GM12878 (cell line): ENCODE measurements around the gene MRPL50. TPM values are rescaled to one million over a fixed set of nuclear protein-coding genes. Genes with fewer than 3 reads are reported as not detected.

Experiments used
- ATAC-seq: fragments of 200-7000 bp; cut with Tn5 transposase; 3 replicates; pipeline ENCODE4 v1.9.1; 2020; ENCODE audit warnings: mild to moderate bottlenecking, moderate library complexity
- BruUV-seq: library from RNA; stranded (reverse); fragments of 400-500 nt; replicated peaks from 2 replicates; lab custom pipeline; 2021; lab: Mats Ljungman, UMichigan
- CTCF ChIA-PET: fragments of 300-600 bp; sonication (Branson Sonifier 250); formaldehyde crosslinking; extraction: SDS; loops from one replicate; lab custom pipeline; 2021; ENCODE audit warnings: inconsistent platforms; lab: Yijun Ruan, JAX
- POLR2A ChIA-PET: fragments of 350-600 bp; formaldehyde crosslinking; extraction: SDS; loops from one replicate; lab custom pipeline; 2021; ENCODE audit warnings: inconsistent platforms; lab: Charles Lee
- RAD21 ChIA-PET: fragments of 300-600 bp; sonication (Branson Sonifier 250); formaldehyde crosslinking; loops from one replicate; lab custom pipeline; 2023; ENCODE audit warnings: antibody characterized with exemption; ENCODE audit not compliant: unreplicated experiment; lab: Charles Lee
- SMC1A ChIA-PET: fragments of 300-600 bp; sonication (Branson Sonifier 250); formaldehyde crosslinking; loops from one replicate; lab custom pipeline; 2023; ENCODE audit not compliant: unreplicated experiment, uncharacterized antibody; lab: Charles Lee
- DNase-seq: peaks from one replicate; pipeline ENCODE4 v3.0.0-alpha.2; 2011; ENCODE audit warnings: low read depth, low spot score
- FAIRE-seq: peaks from 3 replicates; lab custom pipeline; 2011; peaks lifted over from hg19 to GRCh38; lab: Jason Lieb, UNC
- H2AFZ ChIP-seq: 2 replicates; pipeline ENCODE4 v1.6.0; 2011; ENCODE audit warnings: low read depth, low read length, control low read depth; ENCODE audit not compliant: control insufficient read depth
- H3K27ac ChIP-seq: 2 replicates; pipeline ENCODE4 v1.5.1; 2011; ENCODE audit warnings: control low read depth; ENCODE audit not compliant: control insufficient read depth, insufficient read depth
- H3K27me3 ChIP-seq, 2 experiments: replicated peaks in 1 of 2; 2 replicates each; pipeline versions ENCODE4 v1.6.0 to v1.6.1; 2011; ENCODE audit warnings: low read length in 1 of 2; ENCODE audit not compliant: control insufficient read depth in 2 of 2, insufficient read depth in 2 of 2
- H3K36me3 ChIP-seq, 2 experiments: 2 replicates each; pipeline ENCODE4 v1.5.1; 2011; ENCODE audit warnings: low read length in 1 of 2; ENCODE audit not compliant: control insufficient read depth in 2 of 2, insufficient read depth in 2 of 2
- H3K4me1 ChIP-seq: 2 replicates; pipeline ENCODE4 v1.6.1; 2011; ENCODE audit warnings: mild to moderate bottlenecking, low read length, moderate library complexity, mixed read lengths; ENCODE audit not compliant: control insufficient read depth, insufficient read depth
- H3K4me2 ChIP-seq: 2 replicates; pipeline ENCODE4 v1.6.0; 2011; ENCODE audit warnings: control low read depth; ENCODE audit not compliant: control insufficient read depth, insufficient read depth
- H3K4me3 ChIP-seq: fragments of 200-600 bp; sonication (generic); 2 replicates; pipeline ENCODE4 v1.5.1; 2016
- H3K79me2 ChIP-seq: 2 replicates; pipeline ENCODE4 v1.6.0; 2011; ENCODE audit warnings: low read length; ENCODE audit not compliant: control insufficient read depth, insufficient read depth
- H3K9ac ChIP-seq: 2 replicates; pipeline ENCODE4 v1.8.0; 2011; ENCODE audit warnings: low read length, control low read depth, mixed read lengths; ENCODE audit not compliant: control insufficient read depth, insufficient read depth
- H3K9me3 ChIP-seq: replicated peaks from 3 replicates; pipeline ENCODE4 v1.5.1; 2011; ENCODE audit warnings: mild to moderate bottlenecking, low read length; ENCODE audit not compliant: control insufficient read depth, insufficient read depth
- H4K20me1 ChIP-seq: 2 replicates; pipeline ENCODE4 v1.6.0; 2011; ENCODE audit not compliant: control insufficient read depth, insufficient read depth
- ATF7 ChIP-seq: fragments of 450-650 bp; IDR thresholded peaks from 2 replicates; pipeline ENCODE4 v1.6.1; 2016; ENCODE audit warnings: low read depth, mild to moderate bottlenecking
- CHD1 ChIP-seq: IDR thresholded peaks from 2 replicates; pipeline ENCODE4 v1.6.1; 2012; ENCODE audit warnings: low read depth, low read length, improper control_type of control experiment
- CHD2 ChIP-seq: IDR thresholded peaks from 2 replicates; pipeline ENCODE4 v1.6.1; 2011; ENCODE audit warnings: low read depth, low read length, improper control_type of control experiment, borderline replicate concordance
- CTCF ChIP-seq, 3 experiments: IDR thresholded peaks in 2 of 3; conservative IDR thresholded peaks in 1 of 3; 2 replicates each; pipeline ENCODE4 v1.5.1; 2011; ENCODE audit warnings: low read depth in 3 of 3, low read length in 3 of 3, mild to moderate bottlenecking in 3 of 3, control low read depth in 2 of 3, moderate library complexity in 2 of 3, inconsistent platforms in 1 of 3, mixed read lengths in 1 of 3; ENCODE audit not compliant: control insufficient read depth in 2 of 3, insufficient read depth in 1 of 3; ENCODE audit errors: extremely low read depth in 1 of 3
- E2F4 ChIP-seq: IDR thresholded peaks from 2 replicates; pipeline ENCODE4 v1.6.1; 2012; ENCODE audit warnings: low read depth, low read length, improper control_type of control experiment
- E2F8 ChIP-seq: fragments of 450-650 bp; IDR thresholded peaks from 2 replicates; pipeline ENCODE4 v1.6.1; 2018; ENCODE audit warnings: mild to moderate bottlenecking, low read depth, moderate library complexity; ENCODE audit not compliant: partially characterized antibody
- EED ChIP-seq: sonication (generic); IDR thresholded peaks from 2 replicates; pipeline ENCODE4 v1.6.1; 2016; ENCODE audit warnings: antibody characterized with exemption, low read depth
- ETV6 ChIP-seq, 2 experiments: fragments of 450-650 bp in 1 of 2; IDR thresholded peaks in 1 of 2; conservative IDR thresholded peaks in 1 of 2; 2 replicates each; pipeline ENCODE4 v1.6.1; 2014; ENCODE audit warnings: antibody characterized with exemption in 1 of 2, borderline replicate concordance in 1 of 2, low read depth in 1 of 2, mild to moderate bottlenecking in 1 of 2, moderate library complexity in 1 of 2
- HCFC1 ChIP-seq: fragments of 150-350 bp; IDR thresholded peaks from 2 replicates; pipeline ENCODE4 v1.6.1; 2014; ENCODE audit warnings: low read length
- LARP7 ChIP-seq: fragments of 450-650 bp; IDR thresholded peaks from 2 replicates; pipeline ENCODE4 v1.6.1; 2017; ENCODE audit warnings: mild to moderate bottlenecking
- MEF2B ChIP-seq: fragments of 450-650 bp; IDR thresholded peaks from 2 replicates; pipeline ENCODE4 v1.6.1; 2018; ENCODE audit warnings: mild to moderate bottlenecking, moderate library complexity; ENCODE audit not compliant: partially characterized antibody, poor library complexity, severe bottlenecking
- NFXL1 ChIP-seq: fragments of 450-650 bp; IDR thresholded peaks from 2 replicates; pipeline ENCODE4 v1.6.1; 2017; ENCODE audit warnings: antibody characterized with exemption, mild to moderate bottlenecking, borderline replicate concordance
- NRF1 ChIP-seq: conservative IDR thresholded peaks from 2 replicates; pipeline ENCODE4 v1.6.1; 2011; ENCODE audit warnings: mild to moderate bottlenecking, low read depth, low read length, improper control_type of control experiment
- SREBF2 ChIP-seq: IDR thresholded peaks from 2 replicates; pipeline ENCODE4 v1.6.1; 2012; ENCODE audit warnings: mild to moderate bottlenecking, low read length
- TCF7 ChIP-seq: IDR thresholded peaks from 2 replicates; pipeline ENCODE4 v1.6.1; 2014; ENCODE audit warnings: antibody characterized with exemption, borderline replicate concordance
- ZNF24 ChIP-seq: fragments of 450-650 bp; IDR thresholded peaks from 2 replicates; pipeline ENCODE4 v1.6.1; 2017; ENCODE audit warnings: antibody characterized with exemption, mild to moderate bottlenecking
- WGBS: methylation state at CpG from one replicate; pipeline ENCODE4 v1.1.6; 2016; ENCODE audit warnings: low lambda C conversion rate; ENCODE audit not compliant: insufficient replicate concordance, insufficient coverage; ENCODE audit errors: missing lambda C conversion rate; 5-methylcytosine and 5-hydroxymethylcytosine counted together
- in situ Hi-C: fragments of 300-500 bp; cut with MboI; formaldehyde crosslinking; loops from 9 replicates; pipeline ENCODE4 v1.14.3; 2018; ENCODE audit warnings: mixed read lengths
- intact Hi-C: fragments of 100-400 bp; cut with micrococcal nuclease; formaldehyde crosslinking; loops from one replicate; pipeline ENCODE4 v1.14.2; 2022; ENCODE audit not compliant: unreplicated experiment
- polyA plus RNA-seq, 11 experiments: library from polyadenylated mRNA; depleted of rRNA in 4 of 11; unstranded in 6 of 11; stranded (reverse) in 5 of 11; fragments of >200 nt; fragmentation: Nextera tagmentation in 4 of 11; fragmentation: Illumina TruSeq in 1 of 11; extraction: Ambion mirVana in 4 of 11; extraction: Trizol in 1 of 11; gene quantifications; 1 replicate in 1 of 11; 2 replicates in 10 of 11; pipeline versions ENCODE4 v1.2.1 to v1.2.3, GENCODE V29; 2011 to 2016; ENCODE audit warnings: inconsistent platforms in 2 of 11, missing spikeins in 2 of 11, low read depth in 1 of 11
- total RNA-seq, 4 experiments: library from RNA; depleted of rRNA in 3 of 4; stranded (reverse); fragments of >200 nt in 3 of 4; fragmentation: Illumina TruSeq in 1 of 4; extraction: Trizol in 1 of 4; gene quantifications; 2 replicates each; pipeline versions ENCODE4 v1.2.1 to v1.2.3, GENCODE V29; 2013 to 2021

Gene MRPL50
- total and polyA plus RNA-seq, 10 of the 15 experiments (the other 5 are each of a cell fraction or from before 2014, with no cell fraction given): 12.8 to 79.4 (median 27.9) TPM

GRCh38 chr9:101350285-101350684, 48.1 kb downstream of the MRPL50 start:
- 0% methylated on average over 1 of the region's 1 CpG for WGBS
- TF ChIP-seq E2F8: no peak
- no peak for TF ChIP-seq NFXL1
- no peak for TF ChIP-seq E2F4
- no peak for TF ChIP-seq CHD1
- no peak for TF ChIP-seq TCF7
- TF ChIP-seq NRF1: no peak
- no peak for TF ChIP-seq SREBF2
- no peak for TF ChIP-seq CTCF (IDR thresholded peaks at IDR 0.05 in 2 of 3, conservative IDR thresholded peaks at IDR 0.05 in 1 of 3; ENCODE audit: control insufficient read depth in 2 of 3, extremely low read depth in 1 of 3, insufficient read depth in 1 of 3, low read depth in 3 of 3, low read length in 3 of 3)
- TF ChIP-seq LARP7: no peak
- no peak for TF ChIP-seq EED
- no peak for TF ChIP-seq HCFC1
- no peak for TF ChIP-seq CHD2
- no peak for TF ChIP-seq ETV6 (conservative IDR thresholded peaks at IDR 0.05 in 1 of 2, IDR thresholded peaks at IDR 0.05 in 1 of 2; ENCODE audit: borderline replicate concordance in 1 of 2, low read depth in 1 of 2)
- no peak for TF ChIP-seq MEF2B
- TF ChIP-seq ATF7: no peak
- no peak for TF ChIP-seq ZNF24
- CTCF ChIA-PET: interaction anchor here (0.6 to 2.8 kb wide), 2 partner anchors 39 to 1002 kb away, joined by 3 to 8 read pairs; no protein-coding TSS in a partner anchor
- Histone ChIP-seq H3K36me3 (no peaks in the 10 kb centered on the region), H3K4me3 (no peak overlapping the region), H3K27ac (no peak overlapping the region), H3K9ac (no peak overlapping the region), H2AFZ (no peak overlapping the region), H3K27me3 (no peaks in the 10 kb centered on the region; a peak in 1 of 4 replicates), H3K4me2 (no peak overlapping the region), H3K79me2 (no peaks in the 10 kb centered on the region), H4K20me1 (no peaks in the 10 kb centered on the region), H3K9me3 (no peaks in the 10 kb centered on the region), H3K4me1 (no peaks in the 10 kb centered on the region)
- no peak for DNase-seq
- BruUV-seq: no TSS peak
- intact Hi-C loops: no loop called here
- ATAC-seq: no peak
- in situ Hi-C loops: no loop called here
- SMC1A ChIA-PET: interaction anchor here (1.2 kb wide), 1 partner anchor 22 kb away, joined by 3 read pairs; no protein-coding TSS in a partner anchor
- no peak for FAIRE-seq
- RAD21 ChIA-PET: no interaction called here
- POLR2A ChIA-PET: no interaction called here
